ENCODE measurements around the gene GALNT10.

Gene GALNT10

GRCh38 chr5:154230526-154230925 is 40.0 kb downstream of the GALNT10 start:
- DNase-seq (ENCODE audit: low spot score): no peak
- in situ Hi-C loops (cut with MboI; ENCODE audit: low pct_unique_long_range_greater_than_20kb, low sequenced_read_pairs, unreplicated experiment): no loop called here
- no peak for TF ChIP-seq CTCF (IDR thresholded peaks at IDR 0.05; ENCODE audit: extremely low read depth, insufficient read depth, missing control alignments)

- no peak for TF ChIP-seq CTCF (IDR thresholded peaks at IDR 0.05; ENCODE audit: extremely low read depth, insufficient read depth, missing control alignments)
- no peak for DNase-seq (ENCODE audit: low spot score)
- in situ Hi-C loops (cut with MboI; ENCODE audit: low pct_unique_long_range_greater_than_20kb, low sequenced_read_pairs, unreplicated experiment): no loop called here
Measured at GRCh38 chr5:154234551-154234950, 44.0 kb downstream of the GALNT10 start.

GRCh38 chr5:154236011-154236410 is 45.5 kb downstream of the GALNT10 start:
- no peak for DNase-seq (ENCODE audit: low spot score)
- in situ Hi-C loops (cut with MboI; ENCODE audit: low pct_unique_long_range_greater_than_20kb, low sequenced_read_pairs, unreplicated experiment): no loop called here
- TF ChIP-seq CTCF (IDR thresholded peaks at IDR 0.05; ENCODE audit: extremely low read depth, insufficient read depth, missing control alignments): no peak

- TF ChIP-seq CTCF (IDR thresholded peaks at IDR 0.05; ENCODE audit: extremely low read depth, insufficient read depth, missing control alignments): peak; percentile 42
- in situ Hi-C loops (cut with MboI; ENCODE audit: low pct_unique_long_range_greater_than_20kb, low sequenced_read_pairs, unreplicated experiment): no loop called here
- no peak for DNase-seq (ENCODE audit: low spot score)
Measured at GRCh38 chr5:154236536-154237375, 46.2 kb downstream of the GALNT10 start.

GRCh38 chr5:154237376-154237743 is 46.8 kb downstream of the GALNT10 start:
- in situ Hi-C loops (cut with MboI; ENCODE audit: low pct_unique_long_range_greater_than_20kb, low sequenced_read_pairs, unreplicated experiment): no loop called here

GRCh38 chr5:154237946-154238345 is 47.4 kb downstream of the GALNT10 start:
- no peak for DNase-seq (ENCODE audit: low spot score)
- TF ChIP-seq CTCF (IDR thresholded peaks at IDR 0.05; ENCODE audit: extremely low read depth, insufficient read depth, missing control alignments): no peak
- in situ Hi-C loops (cut with MboI; ENCODE audit: low pct_unique_long_range_greater_than_20kb, low sequenced_read_pairs, unreplicated experiment): no loop called here

More at GRCh38 chr5:154237376-154237743, 46.8 kb downstream of the GALNT10 start:
- DNase-seq (ENCODE audit: low spot score): no peak
- TF ChIP-seq CTCF (IDR thresholded peaks at IDR 0.05; ENCODE audit: extremely low read depth, insufficient read depth, missing control alignments): no peak

Data from GM13977 (cell line).